ENCODE measurements around the gene KRTAP3-1.
"Not testable (repeated sequence)": the region's sequence is repeated elsewhere in the genome, so short reads cannot be mapped to it uniquely, and the experiment has no call there.

Gene KRTAP3-1

GRCh38 chr17:41013181-41013580 lies 4.3 kb upstream of the KRTAP3-1 start:
- no peak overlapping the region for H3K4me3 ChIP-seq (ENCODE audit: low read length)
- no peak overlapping the region for H3K9ac ChIP-seq (ENCODE audit: low read depth, low read length)
- H3K4me1 ChIP-seq (ENCODE audit: control insufficient read depth, insufficient read depth, low read length): peaks cover 10% of the 10 kb centered on the region
- no peak overlapping the region for H3K4me2 ChIP-seq (ENCODE audit: low read length)
- no peaks in the 10 kb centered on the region for H3K36me3 ChIP-seq (ENCODE audit: insufficient read depth, low read length)
- H3K9me3 ChIP-seq (replicated peaks; ENCODE audit: low read length): no peaks in the 10 kb centered on the region
- H3K27me3 ChIP-seq (ENCODE audit: control insufficient read depth, insufficient read depth, low read length): no peaks in the 10 kb centered on the region

GRCh38 chr17:41012326-41013120 lies 3.6 kb upstream of the KRTAP3-1 start:
- H3K4me1 ChIP-seq (ENCODE audit: control insufficient read depth, insufficient read depth, low read length): peaks cover 10% of the 10 kb centered on the region
- no peaks in the 10 kb centered on the region for H3K9me3 ChIP-seq (replicated peaks; ENCODE audit: low read length)
- no peak overlapping the region for H3K4me3 ChIP-seq (ENCODE audit: low read length)
- no peak overlapping the region for H3K4me2 ChIP-seq (ENCODE audit: low read length)
- no peaks in the 10 kb centered on the region for H3K36me3 ChIP-seq (ENCODE audit: insufficient read depth, low read length)
- H3K9ac ChIP-seq (ENCODE audit: low read depth, low read length): no peak overlapping the region
- H3K27me3 ChIP-seq (ENCODE audit: control insufficient read depth, insufficient read depth, low read length): no peaks in the 10 kb centered on the region

- Histone ChIP-seq H3K27me3 (ENCODE audit: control insufficient read depth, insufficient read depth, low read length) (no peaks in the 10 kb centered on the region), H3K4me1 (ENCODE audit: control insufficient read depth, insufficient read depth, low read length) (peaks cover 10% of the 10 kb centered on the region), H3K4me2 (ENCODE audit: low read length) (no peak overlapping the region), H3K36me3 (ENCODE audit: insufficient read depth, low read length) (no peaks in the 10 kb centered on the region), H3K4me3 (ENCODE audit: low read length) (no peak overlapping the region), H3K9ac (ENCODE audit: low read depth, low read length) (no peak overlapping the region), H3K9me3 (replicated peaks; ENCODE audit: low read length) (no peaks in the 10 kb centered on the region)
These were observed 1.5 kb upstream of the KRTAP3-1 start for GRCh38 chr17:41010441-41010840.

GRCh38 chr17:41009936-41010335 lies 1.0 kb upstream of the KRTAP3-1 start:
- Histone ChIP-seq H3K9ac (ENCODE audit: low read depth, low read length) (no peak overlapping the region), H3K36me3 (ENCODE audit: insufficient read depth, low read length) (no peaks in the 10 kb centered on the region), H3K4me2 (ENCODE audit: low read length) (no peak overlapping the region), H3K27me3 (ENCODE audit: control insufficient read depth, insufficient read depth, low read length) (no peaks in the 10 kb centered on the region), H3K4me3 (ENCODE audit: low read length) (no peak overlapping the region), H3K4me1 (ENCODE audit: control insufficient read depth, insufficient read depth, low read length) (peaks cover 10% of the 10 kb centered on the region), H3K9me3 (replicated peaks; ENCODE audit: low read length) (no peaks in the 10 kb centered on the region)

- Histone ChIP-seq H3K9me3 (replicated peaks; ENCODE audit: low read length) (no peaks in the 10 kb centered on the region), H3K4me1 (ENCODE audit: control insufficient read depth, insufficient read depth, low read length) (peaks cover 10% of the 10 kb centered on the region), H3K36me3 (ENCODE audit: insufficient read depth, low read length) (no peaks in the 10 kb centered on the region), H3K4me2 (ENCODE audit: low read length) (no peak overlapping the region), H3K9ac (ENCODE audit: low read depth, low read length) (no peak overlapping the region), H3K27me3 (ENCODE audit: control insufficient read depth, insufficient read depth, low read length) (no peaks in the 10 kb centered on the region), H3K4me3 (ENCODE audit: low read length) (no peak overlapping the region)
These were observed 403 bp upstream of the KRTAP3-1 start for GRCh38 chr17:41009301-41009760.

- Histone ChIP-seq H3K4me1 (ENCODE audit: control insufficient read depth, insufficient read depth, low read length) (peaks cover 34% of the 10 kb centered on the region), H3K36me3 (ENCODE audit: insufficient read depth, low read length) (no peaks in the 10 kb centered on the region), H3K9me3 (replicated peaks; ENCODE audit: low read length) (no peaks in the 10 kb centered on the region), H3K9ac (ENCODE audit: low read depth, low read length) (no peak overlapping the region), H3K27me3 (ENCODE audit: control insufficient read depth, insufficient read depth, low read length) (no peaks in the 10 kb centered on the region), H3K4me3 (ENCODE audit: low read length) (no peak overlapping the region), H3K4me2 (ENCODE audit: low read length) (no peak overlapping the region)
These were observed 4.5 kb downstream of the KRTAP3-1 start for GRCh38 chr17:41004397-41004796.

- Histone ChIP-seq H3K9ac (ENCODE audit: low read depth, low read length) (no peak overlapping the region), H3K9me3 (replicated peaks; ENCODE audit: low read length) (no peaks in the 10 kb centered on the region), H3K36me3 (ENCODE audit: insufficient read depth, low read length) (no peaks in the 10 kb centered on the region), H3K4me1 (ENCODE audit: control insufficient read depth, insufficient read depth, low read length) (peaks cover 34% of the 10 kb centered on the region), H3K4me2 (ENCODE audit: low read length) (no peak overlapping the region), H3K27me3 (ENCODE audit: control insufficient read depth, insufficient read depth, low read length) (no peaks in the 10 kb centered on the region), H3K4me3 (ENCODE audit: low read length) (no peak overlapping the region)
These were observed 5.0 kb downstream of the KRTAP3-1 start for GRCh38 chr17:41003926-41004325.

GRCh38 chr17:41002814-41003213 lies 6.1 kb downstream of the KRTAP3-1 start:
- Histone ChIP-seq H3K4me1 (ENCODE audit: control insufficient read depth, insufficient read depth, low read length) (peaks cover 34% of the 10 kb centered on the region), H3K4me2 (ENCODE audit: low read length) (peak overlapping the region; percentile 34), H3K36me3 (ENCODE audit: insufficient read depth, low read length) (no peaks in the 10 kb centered on the region), H3K4me3 (ENCODE audit: low read length) (no peak overlapping the region), H3K9ac (ENCODE audit: low read depth, low read length) (no peak overlapping the region), H3K9me3 (replicated peaks; ENCODE audit: low read length) (no peaks in the 10 kb centered on the region), H3K27me3 (ENCODE audit: control insufficient read depth, insufficient read depth, low read length) (no peaks in the 10 kb centered on the region)

- Histone ChIP-seq H3K9ac (ENCODE audit: low read depth, low read length) (no peak overlapping the region), H3K4me1 (ENCODE audit: control insufficient read depth, insufficient read depth, low read length) (peaks cover 34% of the 10 kb centered on the region), H3K27me3 (ENCODE audit: control insufficient read depth, insufficient read depth, low read length) (no peaks in the 10 kb centered on the region), H3K4me2 (ENCODE audit: low read length) (no peak overlapping the region), H3K9me3 (replicated peaks; ENCODE audit: low read length) (no peaks in the 10 kb centered on the region), H3K36me3 (ENCODE audit: insufficient read depth, low read length) (no peaks in the 10 kb centered on the region), H3K4me3 (ENCODE audit: low read length) (no peak overlapping the region)
These were observed 7.1 kb downstream of the KRTAP3-1 start for GRCh38 chr17:41001795-41002194.

GRCh38 chr17:40999563-40999962 lies 9.4 kb downstream of the KRTAP3-1 start, which contains the start of gene KRTAP3-2:
KRTAP3-2 (minus strand) TSS chr17:40999906; CDS start chr17:40999853, 53 bp downstream.
- not testable (repeated sequence) for H3K9ac ChIP-seq (ENCODE audit: low read depth, low read length); H3K9me3 ChIP-seq (replicated peaks; ENCODE audit: low read length); H3K27me3 ChIP-seq (ENCODE audit: control insufficient read depth, insufficient read depth, low read length); H3K4me3 ChIP-seq (ENCODE audit: low read length); H3K36me3 ChIP-seq (ENCODE audit: insufficient read depth, low read length); H3K4me2 ChIP-seq (ENCODE audit: low read length)
- H3K4me1 ChIP-seq (ENCODE audit: control insufficient read depth, insufficient read depth, low read length): peaks cover 34% of the 10 kb centered on the region

GRCh38 chr17:40997361-40997760 lies 11.6 kb downstream of the KRTAP3-1 start:
- Histone ChIP-seq H3K36me3 (ENCODE audit: insufficient read depth, low read length) (no peaks in the 10 kb centered on the region), H3K4me2 (ENCODE audit: low read length) (no peak overlapping the region), H3K9me3 (replicated peaks; ENCODE audit: low read length) (no peaks in the 10 kb centered on the region), H3K27me3 (ENCODE audit: control insufficient read depth, insufficient read depth, low read length) (no peaks in the 10 kb centered on the region), H3K9ac (ENCODE audit: low read depth, low read length) (no peak overlapping the region), H3K4me3 (ENCODE audit: low read length) (no peak overlapping the region), H3K4me1 (ENCODE audit: control insufficient read depth, insufficient read depth, low read length) (peaks cover 20% of the 10 kb centered on the region)

GRCh38 chr17:40996829-40997228 lies 12.1 kb downstream of the KRTAP3-1 start:
- H3K4me3 ChIP-seq (ENCODE audit: low read length): no peak overlapping the region
- H3K36me3 ChIP-seq (ENCODE audit: insufficient read depth, low read length): no peaks in the 10 kb centered on the region
- no peak overlapping the region for H3K9ac ChIP-seq (ENCODE audit: low read depth, low read length)
- H3K4me1 ChIP-seq (ENCODE audit: control insufficient read depth, insufficient read depth, low read length): peaks cover 15% of the 10 kb centered on the region
- no peaks in the 10 kb centered on the region for H3K9me3 ChIP-seq (replicated peaks; ENCODE audit: low read length)
- no peak overlapping the region for H3K4me2 ChIP-seq (ENCODE audit: low read length)
- H3K27me3 ChIP-seq (ENCODE audit: control insufficient read depth, insufficient read depth, low read length): no peaks in the 10 kb centered on the region

All from skeletal muscle satellite cell (primary cell).